ENCODE data around the gene EXOC4. TPM values are rescaled to one million over a fixed set of nuclear protein-coding genes. Genes with fewer than 3 reads are reported as not detected.

EXOC4 gene
- total RNA-seq, 2 experiments from 2014 or later: 58.0 to 59.9 TPM

DNA sequence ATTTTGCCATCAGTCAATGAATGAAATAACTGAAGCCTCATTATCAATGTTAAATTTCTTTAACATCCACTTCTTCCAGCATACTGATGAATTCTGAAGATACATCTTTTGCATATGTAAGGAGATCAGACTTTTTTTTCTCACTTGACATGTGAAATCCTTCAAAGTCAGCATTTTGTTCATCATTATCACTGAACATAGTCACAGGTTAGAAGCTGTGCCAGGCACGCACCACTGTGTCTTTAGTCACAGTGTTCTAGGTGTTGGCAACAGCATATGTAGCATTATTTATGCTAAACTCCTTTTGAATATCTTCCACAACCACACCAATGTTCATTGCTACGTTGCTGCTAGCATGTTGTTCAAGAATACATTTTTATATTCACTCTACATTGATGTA, 450.1 kb downstream of the EXOC4 start:
- no peak overlapping the region for H3K27ac Mint-ChIP-seq

DNA sequence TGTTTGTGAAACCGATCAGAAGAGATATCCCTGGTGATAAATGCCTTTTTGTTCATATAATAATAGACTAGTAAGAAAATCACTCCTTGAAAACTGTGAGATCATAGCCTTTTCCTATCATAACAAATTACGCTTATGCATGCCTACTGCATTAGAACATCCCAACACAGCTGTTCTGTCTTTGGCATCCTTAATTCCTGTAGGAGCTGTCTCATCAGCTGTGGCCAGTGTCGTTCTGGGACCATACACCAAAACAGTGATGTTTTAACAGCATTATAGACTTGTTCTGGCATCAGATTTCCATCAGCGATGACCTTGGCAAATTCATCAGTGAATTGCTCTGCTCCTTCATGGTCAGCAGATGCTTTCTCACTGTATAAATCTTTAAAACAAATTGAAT, 450.7 kb downstream of the EXOC4 start:
- DNase-seq (no peak), ATAC-seq (ENCODE audit: poor library complexity) (no peak)
- Histone ChIP-seq H3K9me3 (ENCODE audit: control insufficient read depth in 1 of 2, insufficient read depth in 1 of 2, low read length in 2 of 2) (no peaks in the 10 kb centered on the region), H3K27me3 (ENCODE audit: control insufficient read depth in 1 of 2, insufficient read depth in 2 of 2, low read length in 2 of 2) (no peaks in the 10 kb centered on the region), H3K36me3 (ENCODE audit: insufficient read depth, low read length) (no peaks in the 10 kb centered on the region), H3K27ac (ENCODE audit: low read depth in 1 of 2, low read length in 2 of 2) (no peak overlapping the region), H3K4me3 (ENCODE audit: low read length) (no peak overlapping the region), H3K4me1 (ENCODE audit: insufficient read depth, low read length) (no peaks in the 10 kb centered on the region)
- Mint-ChIP-seq H3K9me3 (no peaks in the 10 kb centered on the region), H3K4me3 (no peak overlapping the region), H3K27ac (no peak overlapping the region), H3K4me1 (ENCODE audit: low read depth) (peaks cover 7% of the 10 kb centered on the region), H3K27me3 (no peaks in the 10 kb centered on the region), H3K36me3 (ENCODE audit: low read depth) (peaks cover 8% of the 10 kb centered on the region)
- ChIA-PET POLR2A (no interaction called here), CTCF (no interaction called here)
- intact Hi-C loops (cut with DNase I, micrococcal nuclease): no loop called here
- TF ChIP-seq, protein P1, sequence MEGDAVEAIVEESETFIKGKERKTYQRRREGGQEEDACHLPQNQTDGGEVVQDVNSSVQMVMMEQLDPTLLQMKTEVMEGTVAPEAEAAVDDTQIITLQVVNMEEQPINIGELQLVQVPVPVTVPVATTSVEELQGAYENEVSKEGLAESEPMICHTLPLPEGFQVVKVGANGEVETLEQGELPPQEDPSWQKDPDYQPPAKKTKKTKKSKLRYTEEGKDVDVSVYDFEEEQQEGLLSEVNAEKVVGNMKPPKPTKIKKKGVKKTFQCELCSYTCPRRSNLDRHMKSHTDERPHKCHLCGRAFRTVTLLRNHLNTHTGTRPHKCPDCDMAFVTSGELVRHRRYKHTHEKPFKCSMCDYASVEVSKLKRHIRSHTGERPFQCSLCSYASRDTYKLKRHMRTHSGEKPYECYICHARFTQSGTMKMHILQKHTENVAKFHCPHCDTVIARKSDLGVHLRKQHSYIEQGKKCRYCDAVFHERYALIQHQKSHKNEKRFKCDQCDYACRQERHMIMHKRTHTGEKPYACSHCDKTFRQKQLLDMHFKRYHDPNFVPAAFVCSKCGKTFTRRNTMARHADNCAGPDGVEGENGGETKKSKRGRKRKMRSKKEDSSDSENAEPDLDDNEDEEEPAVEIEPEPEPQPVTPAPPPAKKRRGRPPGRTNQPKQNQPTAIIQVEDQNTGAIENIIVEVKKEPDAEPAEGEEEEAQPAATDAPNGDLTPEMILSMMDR (IDR thresholded peaks at IDR 0.05): no peak

More for the DNA sequence above, 450.1 kb downstream of the EXOC4 start:
- TF ChIP-seq, protein P1 (IDR thresholded peaks at IDR 0.05): no peak
- no peak for DNase-seq
- ChIA-PET POLR2A (no interaction called here), CTCF (no interaction called here)
- no peaks in the 10 kb centered on the region for H3K36me3 ChIP-seq (ENCODE audit: insufficient read depth, low read length)
- no peak overlapping the region for H3K27ac ChIP-seq (ENCODE audit: low read depth in 1 of 2, low read length in 2 of 2)
- H3K27me3 ChIP-seq (ENCODE audit: control insufficient read depth in 1 of 2, insufficient read depth in 2 of 2, low read length in 2 of 2): no peaks in the 10 kb centered on the region
- Mint-ChIP-seq H3K4me3 (no peak overlapping the region), H3K4me1 (ENCODE audit: low read depth) (peaks cover 7% of the 10 kb centered on the region), H3K9me3 (no peaks in the 10 kb centered on the region), H3K27me3 (no peaks in the 10 kb centered on the region), H3K36me3 (ENCODE audit: low read depth) (peaks cover 8% of the 10 kb centered on the region)
- H3K4me1 ChIP-seq (ENCODE audit: insufficient read depth, low read length): no peaks in the 10 kb centered on the region
- H3K4me3 ChIP-seq (ENCODE audit: low read length): no peak overlapping the region
- no peak for ATAC-seq (ENCODE audit: poor library complexity)
- no peaks in the 10 kb centered on the region for H3K9me3 ChIP-seq (ENCODE audit: control insufficient read depth in 1 of 2, insufficient read depth in 1 of 2, low read length in 2 of 2)
- intact Hi-C loops (cut with DNase I, micrococcal nuclease): no loop called here

DNA sequence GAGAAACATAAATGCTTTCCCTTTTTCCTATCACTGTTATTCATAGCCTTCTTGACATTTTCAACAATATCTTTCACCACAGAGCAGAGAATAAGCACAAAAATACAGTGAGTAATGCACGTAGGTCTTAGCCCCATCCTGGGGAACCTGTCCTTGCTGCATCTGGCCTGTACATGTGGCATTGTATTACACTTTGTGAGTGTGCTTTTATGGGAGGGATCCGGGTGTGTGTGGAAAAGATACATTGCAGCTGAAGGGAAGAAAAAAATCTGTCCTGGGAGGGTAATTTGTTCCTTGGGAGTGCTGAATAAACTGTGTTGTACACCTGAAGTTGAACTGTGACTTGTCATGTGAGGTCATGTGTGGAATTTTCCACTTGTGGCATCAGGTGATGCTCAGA, 451.6 kb downstream of the EXOC4 start:
- Mint-ChIP-seq H3K27me3 (no peaks in the 10 kb centered on the region), H3K4me1 (ENCODE audit: low read depth) (peaks cover 3% of the 10 kb centered on the region), H3K27ac (no peak overlapping the region), H3K36me3 (ENCODE audit: low read depth) (peaks cover 12% of the 10 kb centered on the region), H3K9me3 (no peaks in the 10 kb centered on the region), H3K4me3 (no peak overlapping the region)
- H3K27me3 ChIP-seq (ENCODE audit: control insufficient read depth in 1 of 2, insufficient read depth in 2 of 2, low read length in 2 of 2): no peaks in the 10 kb centered on the region
- TF ChIP-seq, protein P1 (IDR thresholded peaks at IDR 0.05): no peak
- DNase-seq (no peak), ATAC-seq (ENCODE audit: poor library complexity) (no peak)
- no peaks in the 10 kb centered on the region for H3K36me3 ChIP-seq (ENCODE audit: insufficient read depth, low read length)
- no peak overlapping the region for H3K27ac ChIP-seq (ENCODE audit: low read depth in 1 of 2, low read length in 2 of 2)
- no peaks in the 10 kb centered on the region for H3K9me3 ChIP-seq (ENCODE audit: control insufficient read depth in 1 of 2, insufficient read depth in 1 of 2, low read length in 2 of 2)
- intact Hi-C loops (cut with DNase I, micrococcal nuclease): no loop called here
- ChIA-PET POLR2A (no interaction called here), CTCF (no interaction called here)
- H3K4me1 ChIP-seq (ENCODE audit: insufficient read depth, low read length): no peaks in the 10 kb centered on the region
- H3K4me3 ChIP-seq (ENCODE audit: low read length): no peak overlapping the region
